ENCODE measurements around the gene PKM. TPM values are rescaled to one million over a fixed set of nuclear protein-coding genes. Genes with fewer than 3 reads are reported as not detected.
A peak's percentile ranks its signal among the peaks of the same experiment; 100 is the strongest.
"Not testable (repeated sequence)": the region's sequence is repeated elsewhere in the genome, so short reads cannot be mapped to it uniquely, and the experiment has no call there.

PKM gene
- 424 to 453 TPM (median 452 TPM) in 3 replicates for total RNA-seq

GRCh38 chr15:72231066-72231832 lies at the start of gene PKM:
Gene PKM, minus strand, starts transcription at chr15:72231190. Its CDS starts 12,093 bp downstream, at chr15:72219097.
- peak within 1 kb of the TSS; percentile 88 for H3K4me3 Mint-ChIP-seq
- no peaks in the 10 kb centered on the region for H3K9me3 Mint-ChIP-seq
- peak within 1 kb of the TSS; percentile 99 for H3K27ac Mint-ChIP-seq
- DNase-seq (ENCODE audit: low spot score in 2 of 2, unreplicated experiment in 2 of 2), result peak; percentile 91 to 94
- no peaks in the 10 kb centered on the region for H3K36me3 Mint-ChIP-seq
- peaks cover 47% of the 10 kb centered on the region for H3K4me1 Mint-ChIP-seq
- no peaks in the 10 kb centered on the region for H3K27me3 Mint-ChIP-seq (ENCODE audit: low read depth)
- no peak for TF ChIP-seq CTCF (IDR thresholded peaks at IDR 0.05; ENCODE audit: unreplicated experiment)

- Mint-ChIP-seq H3K4me3 (no peak overlapping the region), H3K4me1 (no peaks in the 10 kb centered on the region), H3K36me3 (no peaks in the 10 kb centered on the region), H3K9me3 (no peaks in the 10 kb centered on the region), H3K27ac (no peak overlapping the region), H3K27me3 (ENCODE audit: low read depth) (peaks cover 30% of the 10 kb centered on the region)
- no peak for TF ChIP-seq CTCF (IDR thresholded peaks at IDR 0.05; ENCODE audit: unreplicated experiment)
- no peak for DNase-seq (ENCODE audit: low spot score in 2 of 2, unreplicated experiment in 2 of 2)
These were observed 49.8 kb upstream of the PKM start for GRCh38 chr15:72280751-72281150.

GRCh38 chr15:72278737-72279136 lies 47.7 kb upstream of the PKM start:
- H3K9me3 Mint-ChIP-seq, result no peaks in the 10 kb centered on the region
- no peaks in the 10 kb centered on the region for H3K36me3 Mint-ChIP-seq
- TF ChIP-seq CTCF (IDR thresholded peaks at IDR 0.05; ENCODE audit: unreplicated experiment), result no peak
- H3K4me1 Mint-ChIP-seq, result no peaks in the 10 kb centered on the region
- no peak overlapping the region for H3K27ac Mint-ChIP-seq
- DNase-seq (ENCODE audit: low spot score in 2 of 2, unreplicated experiment in 2 of 2), result no peak
- peaks cover 34% of the 10 kb centered on the region for H3K27me3 Mint-ChIP-seq (ENCODE audit: low read depth)
- H3K4me3 Mint-ChIP-seq, result no peak overlapping the region

GRCh38 chr15:72276326-72276700 lies 45.3 kb upstream of the PKM start:
- no peak overlapping the region for H3K4me3 Mint-ChIP-seq
- no peaks in the 10 kb centered on the region for H3K9me3 Mint-ChIP-seq
- H3K36me3 Mint-ChIP-seq, result no peaks in the 10 kb centered on the region

GRCh38 chr15:72275635-72276325 lies 44.8 kb upstream of the PKM start:
- not testable (repeated sequence) for H3K36me3 Mint-ChIP-seq; DNase-seq (ENCODE audit: low spot score in 2 of 2, unreplicated experiment in 2 of 2); H3K4me3 Mint-ChIP-seq; H3K27ac Mint-ChIP-seq; H3K9me3 Mint-ChIP-seq
- Mint-ChIP-seq H3K4me1 (peaks cover 20% of the 10 kb centered on the region), H3K27me3 (ENCODE audit: low read depth) (peaks cover 34% of the 10 kb centered on the region)

More at GRCh38 chr15:72276326-72276700, 45.3 kb upstream of the PKM start:
- TF ChIP-seq CTCF (IDR thresholded peaks at IDR 0.05; ENCODE audit: unreplicated experiment), result no peak
- peaks cover 34% of the 10 kb centered on the region for H3K27me3 Mint-ChIP-seq (ENCODE audit: low read depth)
- DNase-seq (ENCODE audit: low spot score in 2 of 2, unreplicated experiment in 2 of 2), result no peak
- no peak overlapping the region for H3K27ac Mint-ChIP-seq
- H3K4me1 Mint-ChIP-seq, result peaks cover 15% of the 10 kb centered on the region

- no peak for DNase-seq (ENCODE audit: low spot score in 2 of 2, unreplicated experiment in 2 of 2)
- peaks cover 19% of the 10 kb centered on the region for H3K27me3 Mint-ChIP-seq (ENCODE audit: low read depth)
- H3K36me3 Mint-ChIP-seq, result peaks cover 7% of the 10 kb centered on the region
- TF ChIP-seq CTCF (IDR thresholded peaks at IDR 0.05; ENCODE audit: unreplicated experiment), result no peak
- peak overlapping the region; percentile 67 for H3K27ac Mint-ChIP-seq
- peak overlapping the region; percentile 74 for H3K4me3 Mint-ChIP-seq
- no peaks in the 10 kb centered on the region for H3K9me3 Mint-ChIP-seq
- peaks cover 28% of the 10 kb centered on the region for H3K4me1 Mint-ChIP-seq
These were observed 42.0 kb upstream of the PKM start for GRCh38 chr15:72272997-72273352.

All from mesothelial cell of epicardium (in vitro differentiated cells).